Right lobe of liver (tissue), 6 donors: ENCODE measurements around the gene NOC2L. TPM values are rescaled to one million over a fixed set of nuclear protein-coding genes. Genes with fewer than 3 reads are reported as not detected.

ENCODE experiments used
- ATAC-seq, 4 donors: fragments of 200-7000 bp; cut with Tn5 transposase; one replicate each; pipeline ENCODE4 v1.9.1; 2020; ENCODE audit warnings: mild to moderate bottlenecking in 4 of 4, moderate library complexity in 4 of 4
- DNase-seq, 3 donors: peaks; one replicate each; pipeline ENCODE4 v3.0.0-alpha.2; 2020
- H3K27ac ChIP-seq, 3 donors: fragments of 200-600 bp; one replicate each; pipeline ENCODE4 v1.8.0; 2022
- H3K27me3 ChIP-seq, 2 donors: fragments of 200-600 bp; one replicate each; pipeline ENCODE4 v1.8.0; 2022
- H3K36me3 ChIP-seq, 4 donors: fragments of 200-600 bp; sonication (generic) in 1 of 4; one replicate each; pipeline versions ENCODE4 v1.5.1 to v1.8.0; 2017 to 2022; ENCODE audit warnings: control low read depth in 1 of 4
- H3K4me1 ChIP-seq, 4 donors: fragments of 200-600 bp; sonication (generic) in 1 of 4; one replicate each; pipeline versions ENCODE4 v1.5.1 to v1.8.0; 2017 to 2022; ENCODE audit warnings: control low read depth in 1 of 4
- H3K4me3 ChIP-seq, 3 donors: fragments of 200-600 bp; one replicate each; pipeline ENCODE4 v1.8.0; 2022
- H3K9me3 ChIP-seq, 4 donors: fragments of 200-600 bp; sonication (generic) in 1 of 4; one replicate each; pipeline versions ENCODE4 v1.5.1 to v1.8.0; 2017 to 2022; ENCODE audit warnings: control low read depth in 1 of 4
- POLR2A ChIP-seq: fragments of 450-650 bp; IDR thresholded peaks from one replicate; pipeline ENCODE4 v1.6.1; 2017; ENCODE audit warnings: antibody characterized with exemption, mild to moderate bottlenecking
- WGBS: methylation state at CpG from one replicate; pipeline ENCODE4 v1.1.6; 2018; ENCODE audit warnings: low coverage, low lambda C conversion rate; ENCODE audit not compliant: insufficient coverage; ENCODE audit errors: missing lambda C conversion rate; 5-methylcytosine and 5-hydroxymethylcytosine counted together
- intact Hi-C, 2 donors: fragments of 100-400 bp; cut with DNase I; formaldehyde crosslinking; loops; one replicate each; pipeline versions ENCODE4 v1.11.2 to v1.14.1; 2022
- total RNA-seq, 6 experiments: library from RNA; depleted of rRNA in 2 of 6; stranded (reverse); fragments of >200 nt in 2 of 6; fragmentation: NEBNext Ultra II Directional in 3 of 6; extraction: Animal tissue kit (Norgen Biotek cat#: 25700) in 3 of 6; gene quantifications; one replicate each; pipeline versions ENCODE4 v1.1.0 to v1.2.4, GENCODE V29; 2016 to 2023
- TF ChIP-seq, protein P1 (sequence below), 4 donors: fragments of 200-600 bp in 3 of 4; fragments of 450-650 bp in 1 of 4; IDR thresholded peaks; one replicate each; pipeline versions ENCODE4 v1.5.1 to v1.8.0; 2016 to 2022; ENCODE audit warnings: antibody characterized with exemption in 4 of 4, mild to moderate bottlenecking in 2 of 4
- donor health status: DM: no; HTN: yes; CAD: no.
- donor health status: DM: no; HTN: no; CAD: no.
- donor health status: DM: no; HTN: no; CAD: no.
- donor health status: DM: no; HTN: yes; CAD: no.
- donor health status: DM: no; HTN: yes; CAD: no.

NOC2L gene
- total RNA-seq, 6 experiments from 2014 or later: 28.9 to 36.8 (median 30.2) TPM

DNA sequence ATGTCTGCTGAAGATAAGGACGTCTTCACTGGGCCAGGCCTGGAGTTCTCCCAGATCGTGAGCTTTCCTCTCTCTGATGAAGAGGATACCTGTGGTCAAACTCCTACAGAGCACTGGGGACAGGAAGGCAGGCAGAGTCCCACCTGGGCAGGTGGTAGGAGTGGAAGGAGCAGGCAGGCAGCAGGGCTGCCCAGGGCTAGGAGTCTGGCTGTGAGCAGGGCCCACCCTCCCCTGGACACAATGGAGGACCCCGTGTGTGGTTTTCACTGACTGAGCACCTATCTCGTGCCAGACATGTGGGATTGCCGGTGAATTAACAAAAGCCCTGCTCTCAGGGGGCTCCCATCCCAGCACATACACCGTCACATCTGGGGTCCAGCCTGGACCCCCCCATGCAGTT is 40.2 kb downstream of the NOC2L start:
- H3K27me3 ChIP-seq: no peaks in the 10 kb centered on the region
- DNase-seq: no peak

DNA sequence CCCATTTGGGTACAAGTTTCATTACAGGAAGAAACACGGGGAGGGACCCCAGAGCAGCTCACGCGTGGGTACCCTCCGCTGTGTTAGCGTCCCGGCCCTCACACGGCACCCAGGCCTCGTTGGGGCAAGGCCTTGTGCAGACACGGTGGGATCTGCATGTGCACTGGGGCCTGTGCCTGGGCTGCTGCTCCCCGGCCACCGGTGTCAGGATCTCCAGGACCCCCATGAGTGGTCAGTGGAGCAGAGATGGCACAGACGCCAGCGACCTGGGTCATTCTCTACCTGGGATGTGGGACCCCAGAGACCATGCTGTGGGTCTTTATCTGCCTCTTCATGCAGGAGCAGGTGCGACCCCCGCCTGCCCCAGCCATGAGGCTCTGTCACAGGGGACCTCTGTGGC is 40.7 kb downstream of the NOC2L start:
- peaks cover 0 to 20% (median 0%) of the 10 kb centered on the region in 4 donors for H3K4me1 ChIP-seq
- no peaks in the 10 kb centered on the region for H3K9me3 ChIP-seq
- no peak overlapping the region for H3K4me3 ChIP-seq
- H3K27me3 ChIP-seq: no peaks in the 10 kb centered on the region
- peak in 1 of 3 donors; percentile 38 for DNase-seq
- intact Hi-C loops: no loop called here
- TF ChIP-seq, protein P1, sequence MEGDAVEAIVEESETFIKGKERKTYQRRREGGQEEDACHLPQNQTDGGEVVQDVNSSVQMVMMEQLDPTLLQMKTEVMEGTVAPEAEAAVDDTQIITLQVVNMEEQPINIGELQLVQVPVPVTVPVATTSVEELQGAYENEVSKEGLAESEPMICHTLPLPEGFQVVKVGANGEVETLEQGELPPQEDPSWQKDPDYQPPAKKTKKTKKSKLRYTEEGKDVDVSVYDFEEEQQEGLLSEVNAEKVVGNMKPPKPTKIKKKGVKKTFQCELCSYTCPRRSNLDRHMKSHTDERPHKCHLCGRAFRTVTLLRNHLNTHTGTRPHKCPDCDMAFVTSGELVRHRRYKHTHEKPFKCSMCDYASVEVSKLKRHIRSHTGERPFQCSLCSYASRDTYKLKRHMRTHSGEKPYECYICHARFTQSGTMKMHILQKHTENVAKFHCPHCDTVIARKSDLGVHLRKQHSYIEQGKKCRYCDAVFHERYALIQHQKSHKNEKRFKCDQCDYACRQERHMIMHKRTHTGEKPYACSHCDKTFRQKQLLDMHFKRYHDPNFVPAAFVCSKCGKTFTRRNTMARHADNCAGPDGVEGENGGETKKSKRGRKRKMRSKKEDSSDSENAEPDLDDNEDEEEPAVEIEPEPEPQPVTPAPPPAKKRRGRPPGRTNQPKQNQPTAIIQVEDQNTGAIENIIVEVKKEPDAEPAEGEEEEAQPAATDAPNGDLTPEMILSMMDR (IDR thresholded peaks at IDR 0.05): no peak
- no peak for TF ChIP-seq POLR2A
- H3K36me3 ChIP-seq: no peaks in the 10 kb centered on the region
- ATAC-seq: no peak
- no CpG with 5 or more reads among the region's 15 CpGs for WGBS
- H3K27ac ChIP-seq: no peak overlapping the region

More for the DNA sequence above, 40.2 kb downstream of the NOC2L start:
- Histone ChIP-seq H3K36me3 (no peaks in the 10 kb centered on the region), H3K27ac (no peak overlapping the region), H3K9me3 (no peaks in the 10 kb centered on the region), H3K4me3 (no peak overlapping the region), H3K4me1 (peaks cover 0 to 20% (median 0%) of the 10 kb centered on the region in 4 donors)
- no peak for ATAC-seq
- intact Hi-C loops: no loop called here
- WGBS: 100% methylated on average over 1 of the region's 6 CpGs
- TF ChIP-seq, protein P1 (IDR thresholded peaks at IDR 0.05): no peak
- TF ChIP-seq POLR2A: no peak

DNA sequence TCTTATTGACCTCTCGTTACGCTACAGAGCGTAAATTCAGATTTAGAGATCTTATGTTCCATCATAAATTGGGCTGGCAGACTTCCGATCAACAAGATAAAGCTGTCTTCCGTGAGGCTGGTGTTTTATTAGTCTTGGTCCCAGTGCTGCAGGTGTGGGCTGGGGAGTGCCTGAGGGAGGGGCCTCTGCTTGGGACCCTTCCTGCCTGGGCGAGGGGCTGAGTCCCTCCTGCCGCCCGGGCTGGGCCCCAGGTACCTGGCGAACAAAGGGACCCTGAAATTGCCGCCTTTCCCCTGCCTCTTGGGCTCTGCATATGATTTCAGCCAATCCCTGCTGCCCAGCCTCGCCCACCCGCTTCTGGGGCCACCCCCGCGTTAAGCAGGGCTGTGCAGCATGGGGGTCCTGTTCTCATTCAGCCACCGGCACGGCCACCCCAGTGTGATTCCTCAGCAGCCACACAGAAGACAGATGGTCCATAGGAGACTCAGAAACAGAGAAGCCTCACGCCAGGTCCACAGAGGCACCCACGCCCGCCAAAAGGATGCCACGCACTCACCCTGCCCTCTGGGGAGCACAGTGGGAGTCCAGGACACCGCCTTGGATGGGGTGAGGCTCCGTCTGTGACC is 41.5 kb downstream of the NOC2L start:
- H3K4me3 ChIP-seq: no peak overlapping the region
- TF ChIP-seq POLR2A: no peak
- TF ChIP-seq, protein P1 (IDR thresholded peaks at IDR 0.05): no peak
- ATAC-seq (no peak), DNase-seq (no peak)
- H3K4me1 ChIP-seq: peaks cover 0 to 20% (median 0%) of the 10 kb centered on the region in 4 donors
- H3K36me3 ChIP-seq: no peaks in the 10 kb centered on the region
- no peaks in the 10 kb centered on the region for H3K9me3 ChIP-seq
- no peak overlapping the region for H3K27ac ChIP-seq
- intact Hi-C loops: no loop called here
- H3K27me3 ChIP-seq: no peaks in the 10 kb centered on the region
- WGBS: 61% methylated on average over 9 of the region's 22 CpGs

DNA sequence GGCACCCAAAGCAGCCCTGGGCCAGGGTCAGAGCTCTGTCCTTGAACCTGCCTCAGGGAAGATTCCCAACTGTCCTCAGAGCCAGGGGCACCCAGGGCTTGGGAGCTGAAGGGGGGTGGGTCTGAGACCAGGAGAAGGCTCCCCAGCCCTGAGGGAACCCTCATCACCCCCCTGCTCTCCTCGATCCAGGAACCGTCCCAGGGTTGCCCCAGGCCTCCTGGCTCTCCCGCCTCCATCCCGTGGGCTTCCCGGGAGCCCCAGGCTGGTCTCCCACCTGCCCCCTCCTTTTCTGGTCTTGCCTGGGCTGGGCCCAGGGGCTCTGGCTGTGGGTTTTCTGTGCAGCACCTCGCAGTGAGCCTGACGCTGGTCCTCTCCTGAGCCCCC is 42.0 kb downstream of the NOC2L start:
- Histone ChIP-seq H3K27me3 (no peaks in the 10 kb centered on the region), H3K27ac (no peak overlapping the region), H3K4me1 (peaks cover 0 to 20% (median 0%) of the 10 kb centered on the region in 4 donors), H3K9me3 (no peaks in the 10 kb centered on the region), H3K4me3 (no peak overlapping the region), H3K36me3 (no peaks in the 10 kb centered on the region)
- DNase-seq: no peak
- ATAC-seq: peak in 1 of 4 donors; percentile 23
- WGBS: 23% methylated on average over 4 of the region's 7 CpGs
- no peak for TF ChIP-seq POLR2A
- TF ChIP-seq, protein P1 (IDR thresholded peaks at IDR 0.05): no peak
- intact Hi-C loops: no loop called here
